ENCODE data around the gene ZNF519.
"Not testable (repeated sequence)": the region's sequence is repeated elsewhere in the genome, so short reads cannot be mapped to it uniquely, and the experiment has no call there.

ZNF519 gene

GRCh38 chr18:14144628-14144895 lies 12.3 kb upstream of the ZNF519 start:
- Histone ChIP-seq H3K27ac (ENCODE audit: low read depth, low read length) (no peak overlapping the region), H2BK5ac (ENCODE audit: low read depth, low read length, poor library complexity) (no peak overlapping the region), H4K91ac (ENCODE audit: low read depth, low read length) (no peak overlapping the region), H3K9me3 (ENCODE audit: insufficient read depth, low read depth, low read length) (peaks cover 43% of the 10 kb centered on the region), H3K9ac (ENCODE audit: low read length) (no peak overlapping the region), H3K36me3 (ENCODE audit: control insufficient read depth in 1 of 2, insufficient read depth in 2 of 2, low read length in 2 of 2) (no peaks in the 10 kb centered on the region), H2BK120ac (ENCODE audit: insufficient read depth, low read length, poor library complexity) (no peak overlapping the region), H2AK5ac (ENCODE audit: low read length) (no peak overlapping the region), H4K8ac (ENCODE audit: low read depth, low read length) (no peak overlapping the region), H3K4me1 (ENCODE audit: control insufficient read depth in 1 of 2, insufficient read depth in 2 of 2, low read length in 2 of 2) (no peaks in the 10 kb centered on the region), H3K4me2 (ENCODE audit: low read length) (no peak overlapping the region), H3K23ac (ENCODE audit: low read length) (no peak overlapping the region), H2BK12ac (ENCODE audit: low read length) (no peak overlapping the region), H3K18ac (ENCODE audit: low read length) (no peak overlapping the region), H2AFZ (ENCODE audit: insufficient read depth, low read length, poor library complexity) (no peak overlapping the region), H3K27me3 (ENCODE audit: insufficient read depth, low read length) (no peaks in the 10 kb centered on the region), H3K79me2 (ENCODE audit: control insufficient read depth, insufficient read depth, low read length, poor library complexity) (no peaks in the 10 kb centered on the region), H4K12ac (ENCODE audit: low read depth, low read length) (no peak overlapping the region), H3K14ac (ENCODE audit: low read length) (no peak overlapping the region), H3K4ac (ENCODE audit: low read depth, low read length) (no peak overlapping the region), H3K79me1 (ENCODE audit: low read length) (no peaks in the 10 kb centered on the region), H3K4me3 (ENCODE audit: low read depth, low read length) (no peak overlapping the region)
- no peak for DNase-seq
- no CpG with 5 or more reads among the region's 6 CpGs for whole genome bisulfite sequencing (ENCODE audit: extremely low coverage, insufficient coverage, insufficient read length)

GRCh38 chr18:14143871-14144627 lies 11.8 kb upstream of the ZNF519 start:
- H3K9me3 ChIP-seq (ENCODE audit: insufficient read depth, low read depth, low read length) = peaks cover 38% of the 10 kb centered on the region
- WGBS (ENCODE audit: extremely low coverage, insufficient coverage, insufficient read length) = no CpG with 5 or more reads among the region's 16 CpGs
- not testable (repeated sequence) for H2AK5ac ChIP-seq (ENCODE audit: low read length)

GRCh38 chr18:14143396-14143795 lies 11.2 kb upstream of the ZNF519 start:
- not testable (repeated sequence) for H3K27ac ChIP-seq (ENCODE audit: low read depth, low read length); H3K14ac ChIP-seq (ENCODE audit: low read length); H3K18ac ChIP-seq (ENCODE audit: low read length); DNase-seq; H2AK5ac ChIP-seq (ENCODE audit: low read length); H2BK12ac ChIP-seq (ENCODE audit: low read length); H3K23ac ChIP-seq (ENCODE audit: low read length); H2BK120ac ChIP-seq (ENCODE audit: insufficient read depth, low read length, poor library complexity); H4K91ac ChIP-seq (ENCODE audit: low read depth, low read length); H3K79me1 ChIP-seq (ENCODE audit: low read length); H2AFZ ChIP-seq (ENCODE audit: insufficient read depth, low read length, poor library complexity); H3K36me3 ChIP-seq (ENCODE audit: control insufficient read depth in 1 of 2, insufficient read depth in 2 of 2, low read length in 2 of 2); H3K27me3 ChIP-seq (ENCODE audit: insufficient read depth, low read length); H3K4ac ChIP-seq (ENCODE audit: low read depth, low read length); H4K12ac ChIP-seq (ENCODE audit: low read depth, low read length); H2BK5ac ChIP-seq (ENCODE audit: low read depth, low read length, poor library complexity); H3K9ac ChIP-seq (ENCODE audit: low read length); H3K79me2 ChIP-seq (ENCODE audit: control insufficient read depth, insufficient read depth, low read length, poor library complexity); H3K4me3 ChIP-seq (ENCODE audit: low read depth, low read length); H3K4me1 ChIP-seq (ENCODE audit: control insufficient read depth in 1 of 2, insufficient read depth in 2 of 2, low read length in 2 of 2); H4K8ac ChIP-seq (ENCODE audit: low read depth, low read length); H3K4me2 ChIP-seq (ENCODE audit: low read length)
- peaks cover 34% of the 10 kb centered on the region for H3K9me3 ChIP-seq (ENCODE audit: insufficient read depth, low read depth, low read length)
- WGBS (ENCODE audit: extremely low coverage, insufficient coverage, insufficient read length) = no CpG with 5 or more reads among the region's 17 CpGs

More at GRCh38 chr18:14143871-14144627, 11.8 kb upstream of the ZNF519 start:
- H2BK5ac ChIP-seq (ENCODE audit: low read depth, low read length, poor library complexity); H3K36me3 ChIP-seq (ENCODE audit: control insufficient read depth in 1 of 2, insufficient read depth in 2 of 2, low read length in 2 of 2); H2BK120ac ChIP-seq (ENCODE audit: insufficient read depth, low read length, poor library complexity); H3K4me3 ChIP-seq (ENCODE audit: low read depth, low read length); DNase-seq; H2AFZ ChIP-seq (ENCODE audit: insufficient read depth, low read length, poor library complexity); H3K27me3 ChIP-seq (ENCODE audit: insufficient read depth, low read length); H3K79me2 ChIP-seq (ENCODE audit: control insufficient read depth, insufficient read depth, low read length, poor library complexity); H3K14ac ChIP-seq (ENCODE audit: low read length); H4K12ac ChIP-seq (ENCODE audit: low read depth, low read length); H3K4me2 ChIP-seq (ENCODE audit: low read length); H3K18ac ChIP-seq (ENCODE audit: low read length); H3K9ac ChIP-seq (ENCODE audit: low read length); H4K8ac ChIP-seq (ENCODE audit: low read depth, low read length); H3K4me1 ChIP-seq (ENCODE audit: control insufficient read depth in 1 of 2, insufficient read depth in 2 of 2, low read length in 2 of 2); H4K91ac ChIP-seq (ENCODE audit: low read depth, low read length); H3K23ac ChIP-seq (ENCODE audit: low read length); H3K27ac ChIP-seq (ENCODE audit: low read depth, low read length); H2BK12ac ChIP-seq (ENCODE audit: low read length); H3K4ac ChIP-seq (ENCODE audit: low read depth, low read length); H3K79me1 ChIP-seq (ENCODE audit: low read length): not testable (repeated sequence)

- H3K4me1 ChIP-seq (ENCODE audit: control insufficient read depth in 1 of 2, insufficient read depth in 2 of 2, low read length in 2 of 2); H4K91ac ChIP-seq (ENCODE audit: low read depth, low read length); H3K27me3 ChIP-seq (ENCODE audit: insufficient read depth, low read length); H3K23ac ChIP-seq (ENCODE audit: low read length); H2BK5ac ChIP-seq (ENCODE audit: low read depth, low read length, poor library complexity); H2AFZ ChIP-seq (ENCODE audit: insufficient read depth, low read length, poor library complexity); H3K4me2 ChIP-seq (ENCODE audit: low read length); H3K4me3 ChIP-seq (ENCODE audit: low read depth, low read length); H3K27ac ChIP-seq (ENCODE audit: low read depth, low read length); H3K79me2 ChIP-seq (ENCODE audit: control insufficient read depth, insufficient read depth, low read length, poor library complexity); H4K12ac ChIP-seq (ENCODE audit: low read depth, low read length); H2BK120ac ChIP-seq (ENCODE audit: insufficient read depth, low read length, poor library complexity); H2AK5ac ChIP-seq (ENCODE audit: low read length); H3K14ac ChIP-seq (ENCODE audit: low read length); H3K18ac ChIP-seq (ENCODE audit: low read length); H4K8ac ChIP-seq (ENCODE audit: low read depth, low read length); H2BK12ac ChIP-seq (ENCODE audit: low read length); H3K9ac ChIP-seq (ENCODE audit: low read length); H3K4ac ChIP-seq (ENCODE audit: low read depth, low read length); H3K79me1 ChIP-seq (ENCODE audit: low read length); DNase-seq; H3K36me3 ChIP-seq (ENCODE audit: control insufficient read depth in 1 of 2, insufficient read depth in 2 of 2, low read length in 2 of 2): not testable (repeated sequence)
- H3K9me3 ChIP-seq (ENCODE audit: insufficient read depth, low read depth, low read length) = peaks cover 23% of the 10 kb centered on the region
- WGBS (ENCODE audit: extremely low coverage, insufficient coverage, insufficient read length) = no CpG with 5 or more reads among the region's 9 CpGs
These were observed 9.9 kb upstream of the ZNF519 start for GRCh38 chr18:14142177-14142576.
